ENCODE results near the gene MEIS1. TPM values are rescaled to one million over a fixed set of nuclear protein-coding genes. Genes with fewer than 3 reads are reported as not detected.
A peak's percentile ranks its signal among the peaks of the same experiment; 100 is the strongest.

MEIS1 gene
- total and polyA plus RNA-seq, 3 donors from 2014 or later: 10.8 to 13.8 (median 13.5) TPM

DNA sequence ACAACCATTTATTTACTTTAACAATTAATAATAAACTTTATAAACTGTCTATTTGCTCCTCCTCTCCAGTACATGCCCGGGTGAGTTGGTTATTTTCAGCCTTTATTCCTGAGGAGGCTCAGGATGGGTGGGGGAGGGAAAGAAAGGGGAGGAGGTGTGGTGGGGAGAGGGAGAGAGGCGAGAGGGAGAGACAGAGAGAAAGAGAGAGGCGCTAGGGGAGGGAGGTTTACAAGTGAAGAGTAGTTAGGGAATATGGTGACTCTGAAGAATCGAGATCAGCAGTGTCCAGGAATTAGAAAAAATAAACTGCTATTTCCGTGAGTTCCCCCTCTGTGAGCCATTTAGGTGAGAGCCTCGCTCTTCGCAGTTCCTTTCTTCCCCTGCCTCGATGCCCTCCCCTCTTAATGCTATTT, 138.9 kb downstream of the MEIS1 start:
- TF ChIP-seq, protein P1, sequence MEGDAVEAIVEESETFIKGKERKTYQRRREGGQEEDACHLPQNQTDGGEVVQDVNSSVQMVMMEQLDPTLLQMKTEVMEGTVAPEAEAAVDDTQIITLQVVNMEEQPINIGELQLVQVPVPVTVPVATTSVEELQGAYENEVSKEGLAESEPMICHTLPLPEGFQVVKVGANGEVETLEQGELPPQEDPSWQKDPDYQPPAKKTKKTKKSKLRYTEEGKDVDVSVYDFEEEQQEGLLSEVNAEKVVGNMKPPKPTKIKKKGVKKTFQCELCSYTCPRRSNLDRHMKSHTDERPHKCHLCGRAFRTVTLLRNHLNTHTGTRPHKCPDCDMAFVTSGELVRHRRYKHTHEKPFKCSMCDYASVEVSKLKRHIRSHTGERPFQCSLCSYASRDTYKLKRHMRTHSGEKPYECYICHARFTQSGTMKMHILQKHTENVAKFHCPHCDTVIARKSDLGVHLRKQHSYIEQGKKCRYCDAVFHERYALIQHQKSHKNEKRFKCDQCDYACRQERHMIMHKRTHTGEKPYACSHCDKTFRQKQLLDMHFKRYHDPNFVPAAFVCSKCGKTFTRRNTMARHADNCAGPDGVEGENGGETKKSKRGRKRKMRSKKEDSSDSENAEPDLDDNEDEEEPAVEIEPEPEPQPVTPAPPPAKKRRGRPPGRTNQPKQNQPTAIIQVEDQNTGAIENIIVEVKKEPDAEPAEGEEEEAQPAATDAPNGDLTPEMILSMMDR (IDR thresholded peaks at IDR 0.05): no peak
- no peak for TF ChIP-seq POLR2A (IDR thresholded peaks at IDR 0.05)
- Histone ChIP-seq H3K36me3 (ENCODE audit: low read depth, missing control alignments) (no peaks in the 10 kb centered on the region), H3K4me3 (no peak overlapping the region), H3K4me1 (peaks cover 8% of the 10 kb centered on the region), H3K27me3 (no peaks in the 10 kb centered on the region), H3K9me3 (no peaks in the 10 kb centered on the region), H3K27ac (no peak overlapping the region)
- DNase-seq: no peak
- 15 to 25% methylated on average over 8 of the region's 8 CpGs for WGBS, 2 donors
- intact Hi-C loops (cut with DNase I; ENCODE audit: low total_unique reads): no loop called here

DNA sequence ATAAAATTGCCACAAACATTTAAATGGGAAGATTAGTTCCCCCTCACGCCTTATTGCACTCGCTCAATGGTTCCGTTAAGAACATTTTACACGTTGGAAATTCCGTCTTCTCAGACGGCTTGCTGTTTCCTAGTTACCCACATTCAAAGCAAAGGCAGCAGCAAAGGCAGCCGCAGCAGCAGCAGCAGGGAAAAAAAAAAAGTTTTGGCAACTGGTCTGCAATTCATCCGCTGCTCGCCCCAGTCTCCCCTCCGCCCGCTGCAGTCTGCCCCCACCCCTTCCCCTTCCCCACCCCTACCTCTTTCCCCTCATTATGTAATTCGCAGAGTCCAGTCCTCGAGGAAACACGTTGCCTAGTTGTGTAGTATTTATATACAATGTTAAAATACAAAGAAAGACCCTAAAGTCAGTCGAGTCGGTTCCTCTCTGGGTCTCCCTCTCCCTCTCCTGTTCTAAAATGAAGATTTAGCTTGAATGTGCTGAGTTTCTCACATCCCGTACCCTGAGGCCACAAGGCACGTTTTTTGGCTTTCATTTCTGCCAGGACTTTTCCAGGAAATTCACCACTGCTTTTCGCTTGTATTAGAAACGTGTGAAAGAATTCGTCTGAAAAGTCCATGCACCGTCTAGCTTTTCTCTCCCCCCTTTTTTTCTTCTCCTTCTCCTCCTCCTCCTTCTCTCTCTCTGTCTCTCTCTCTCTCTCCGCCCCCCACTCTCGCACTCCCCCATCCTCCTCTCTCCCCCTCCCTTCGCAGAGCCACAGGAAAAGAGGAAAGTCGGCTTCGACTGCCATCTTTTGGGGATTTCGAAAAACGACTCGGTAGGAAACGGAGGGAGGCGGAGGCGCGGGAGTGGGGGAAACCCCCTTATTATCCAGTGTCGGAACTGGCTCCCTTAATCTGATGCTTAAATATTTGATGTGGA, 140.0 kb downstream of the MEIS1 start:
- 0% methylated on average over 35 of the region's 35 CpGs for WGBS, 2 donors
- TF ChIP-seq POLR2A (IDR thresholded peaks at IDR 0.05): no peak
- TF ChIP-seq, protein P1 (IDR thresholded peaks at IDR 0.05): peak; percentile 9 to 38 (median 23)
- H3K4me1 ChIP-seq: peaks cover 8% of the 10 kb centered on the region
- H3K27ac ChIP-seq: peak overlapping the region; percentile 55 to 70
- no peaks in the 10 kb centered on the region for H3K9me3 ChIP-seq
- peak; percentile 78 for DNase-seq
- H3K4me3 ChIP-seq: peak overlapping the region; percentile 39 to 63
- intact Hi-C loops (cut with DNase I; ENCODE audit: low total_unique reads): loop anchor here (5.0 kb wide), 1 partner anchor 138 kb away; the partner anchor contains the start of gene MEIS1
- no peaks in the 10 kb centered on the region for H3K36me3 ChIP-seq (ENCODE audit: low read depth, missing control alignments)
- H3K27me3 ChIP-seq: no peaks in the 10 kb centered on the region

DNA sequence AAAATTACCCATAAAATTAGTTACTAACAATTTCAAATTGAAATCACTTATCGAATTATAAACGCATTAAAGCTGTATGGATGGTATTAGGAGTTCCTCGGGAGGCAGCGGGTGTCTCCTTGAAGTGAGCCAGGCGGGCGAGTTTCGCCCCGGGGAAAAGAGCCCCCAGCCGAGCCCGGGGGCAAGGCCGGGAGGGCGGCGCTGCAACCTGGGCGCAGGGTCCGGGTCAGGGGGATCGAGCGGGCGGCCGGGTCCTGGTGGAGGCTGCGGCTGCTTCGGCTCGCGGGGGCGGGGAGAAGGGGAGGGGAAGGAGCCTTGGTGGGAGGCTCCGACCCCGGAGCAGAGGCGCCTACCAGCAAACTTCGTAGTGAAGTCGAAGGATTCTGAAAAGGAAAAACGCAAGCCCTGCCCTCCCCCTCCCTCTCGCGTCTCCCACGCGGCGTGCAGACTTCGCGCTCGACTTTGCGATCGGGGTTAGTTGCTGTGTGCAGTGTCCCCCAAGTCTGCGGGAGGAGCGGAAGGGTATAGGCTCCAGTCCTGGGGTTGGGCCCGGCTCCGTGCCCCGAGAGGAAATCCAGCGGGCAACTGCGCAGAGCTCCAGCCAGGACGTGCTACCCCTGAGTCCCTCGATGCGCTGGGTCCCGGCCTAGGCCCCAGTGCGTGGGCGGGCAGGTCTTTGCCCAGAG, 140.8 kb downstream of the MEIS1 start:
- 0 to 1% methylated on average over 25 to 49 of the region's 53 CpGs for WGBS, 2 donors
- Histone ChIP-seq H3K27me3 (no peaks in the 10 kb centered on the region), H3K36me3 (ENCODE audit: low read depth, missing control alignments) (no peaks in the 10 kb centered on the region), H3K4me1 (peaks cover 8% of the 10 kb centered on the region), H3K27ac (peak overlapping the region; percentile 69 to 70), H3K9me3 (no peaks in the 10 kb centered on the region), H3K4me3 (peak overlapping the region; percentile 39 to 63)
- intact Hi-C loops (cut with DNase I; ENCODE audit: low total_unique reads): loop anchor here (5.0 kb wide), 1 partner anchor 138 kb away; the partner anchor contains the start of gene MEIS1
- TF ChIP-seq, protein P1 (IDR thresholded peaks at IDR 0.05): peak in 1 of 3 experiments; percentile 3
- TF ChIP-seq POLR2A (IDR thresholded peaks at IDR 0.05): no peak
- peak; percentile 34 for DNase-seq

DNA sequence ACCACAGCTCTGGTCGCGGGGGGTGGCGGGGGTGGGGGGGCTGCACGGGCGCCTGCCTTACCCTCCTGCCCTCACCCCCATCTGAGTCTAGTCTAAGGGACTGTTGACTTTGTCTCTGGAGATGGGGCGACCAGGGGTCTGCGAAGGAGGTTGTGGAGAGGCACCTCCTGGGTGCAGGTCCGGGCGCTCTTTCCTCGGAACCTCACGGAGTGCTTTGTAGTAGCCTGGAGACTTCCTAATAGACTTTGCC, 141.3 kb downstream of the MEIS1 start:
- no peaks in the 10 kb centered on the region for H3K27me3 ChIP-seq
- no peak for DNase-seq
- no peak for TF ChIP-seq POLR2A (IDR thresholded peaks at IDR 0.05)
- TF ChIP-seq, protein P1 (IDR thresholded peaks at IDR 0.05): no peak
- intact Hi-C loops (cut with DNase I; ENCODE audit: low total_unique reads): loop anchor here (5.0 kb wide), 1 partner anchor 139 kb away; the partner anchor contains the start of gene MEIS1
- peak overlapping the region; percentile 69 to 70 for H3K27ac ChIP-seq
- no peaks in the 10 kb centered on the region for H3K9me3 ChIP-seq
- no peaks in the 10 kb centered on the region for H3K36me3 ChIP-seq (ENCODE audit: low read depth, missing control alignments)
- peak overlapping the region; percentile 39 to 63 for H3K4me3 ChIP-seq
- WGBS, 2 donors: 0 to 10% methylated on average over 1 to 10 of the region's 11 CpGs
- peaks cover 8% of the 10 kb centered on the region for H3K4me1 ChIP-seq

Data from testis (tissue), 3 donors.